ENCODE results near the gene GLIPR1L1.

DNA sequence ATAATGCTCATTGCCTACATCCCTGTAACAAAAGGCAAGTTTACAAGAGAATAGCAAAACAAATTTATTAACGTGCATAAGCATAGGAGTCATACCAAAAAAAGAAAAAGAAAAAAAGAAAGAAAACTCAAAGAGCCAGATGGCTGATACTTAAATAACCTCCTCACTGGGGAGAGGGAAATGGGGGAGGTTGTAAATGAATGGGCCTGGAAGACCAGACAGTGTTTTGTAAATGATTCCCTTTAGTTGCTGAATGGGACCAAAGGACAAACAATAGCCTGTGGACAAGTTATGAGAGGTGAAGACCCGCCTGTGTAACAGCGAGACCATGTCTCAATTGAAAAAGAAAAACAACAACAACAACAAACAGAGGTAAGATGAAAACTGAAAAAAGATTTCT, 39.7 kb upstream of the GLIPR1L1 start:
- TF ChIP-seq, protein P1, sequence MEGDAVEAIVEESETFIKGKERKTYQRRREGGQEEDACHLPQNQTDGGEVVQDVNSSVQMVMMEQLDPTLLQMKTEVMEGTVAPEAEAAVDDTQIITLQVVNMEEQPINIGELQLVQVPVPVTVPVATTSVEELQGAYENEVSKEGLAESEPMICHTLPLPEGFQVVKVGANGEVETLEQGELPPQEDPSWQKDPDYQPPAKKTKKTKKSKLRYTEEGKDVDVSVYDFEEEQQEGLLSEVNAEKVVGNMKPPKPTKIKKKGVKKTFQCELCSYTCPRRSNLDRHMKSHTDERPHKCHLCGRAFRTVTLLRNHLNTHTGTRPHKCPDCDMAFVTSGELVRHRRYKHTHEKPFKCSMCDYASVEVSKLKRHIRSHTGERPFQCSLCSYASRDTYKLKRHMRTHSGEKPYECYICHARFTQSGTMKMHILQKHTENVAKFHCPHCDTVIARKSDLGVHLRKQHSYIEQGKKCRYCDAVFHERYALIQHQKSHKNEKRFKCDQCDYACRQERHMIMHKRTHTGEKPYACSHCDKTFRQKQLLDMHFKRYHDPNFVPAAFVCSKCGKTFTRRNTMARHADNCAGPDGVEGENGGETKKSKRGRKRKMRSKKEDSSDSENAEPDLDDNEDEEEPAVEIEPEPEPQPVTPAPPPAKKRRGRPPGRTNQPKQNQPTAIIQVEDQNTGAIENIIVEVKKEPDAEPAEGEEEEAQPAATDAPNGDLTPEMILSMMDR (IDR thresholded peaks at IDR 0.05) = no peak
- TF ChIP-seq POLR2AphosphoS5 (IDR thresholded peaks at IDR 0.05) (no peak), POLR2A (IDR thresholded peaks at IDR 0.05) (no peak), EP300 (IDR thresholded peaks at IDR 0.05) (no peak)

Measured in stomach (tissue), 4 donors.